Measurements from ENCODE around the gene AGAP3. TPM values are rescaled to one million over a fixed set of nuclear protein-coding genes. Genes with fewer than 3 reads are reported as not detected.
A peak's percentile ranks its signal among the peaks of the same experiment; 100 is the strongest.

AGAP3 gene
- total and polyA plus RNA-seq, 2 donors from 2014 or later = 35.8 to 64.4 TPM

- Histone ChIP-seq H3K4me1 (ENCODE audit: control insufficient read depth in 2 of 3, insufficient read depth in 2 of 3, low read depth in 1 of 3, low read length in 3 of 3) (no peaks in the 10 kb centered on the region), H3K27me3 (ENCODE audit: control insufficient read depth, insufficient read depth, low read length) (no peaks in the 10 kb centered on the region), H3K4me3 (ENCODE audit: low read length in 3 of 3) (no peak overlapping the region), H3K36me3 (ENCODE audit: control insufficient read depth in 2 of 3, insufficient read depth in 3 of 3, low read length in 3 of 3) (peaks cover 4 to 54% (median 25%) of the 10 kb centered on the region in 3 donors), H3K9ac (ENCODE audit: low read length in 3 of 3) (no peak overlapping the region), H3K9me3 (ENCODE audit: control insufficient read depth in 2 of 3, insufficient read depth in 1 of 3, low read length in 3 of 3) (no peaks in the 10 kb centered on the region), H3K27ac (ENCODE audit: low read depth in 2 of 2, low read length in 2 of 2) (no peak overlapping the region)
- no peak for TF ChIP-seq CTCF (IDR thresholded peaks at IDR 0.05; ENCODE audit: borderline replicate concordance, extremely low read depth, insufficient read depth)
- DNase-seq = peak in 1 of 5 donors; percentile 74
- intact Hi-C loops (cut with DNase I) = no loop called here
- no peak for FAIRE-seq
Observed at GRCh38 chr7:151071032-151071866, 15.0 kb upstream of the AGAP3 start.

GRCh38 chr7:151073990-151074389, 12.3 kb upstream of the AGAP3 start:
- Histone ChIP-seq H3K36me3 (ENCODE audit: control insufficient read depth in 2 of 3, insufficient read depth in 3 of 3, low read length in 3 of 3) (peaks cover 2 to 38% (median 19%) of the 10 kb centered on the region in 3 donors), H3K27ac (ENCODE audit: low read depth in 2 of 2, low read length in 2 of 2) (no peak overlapping the region), H3K9ac (ENCODE audit: low read length in 3 of 3) (no peak overlapping the region), H3K4me1 (ENCODE audit: control insufficient read depth in 2 of 3, insufficient read depth in 2 of 3, low read depth in 1 of 3, low read length in 3 of 3) (peaks cover 0 to 9% (median 0%) of the 10 kb centered on the region in 3 donors), H3K27me3 (ENCODE audit: control insufficient read depth, insufficient read depth, low read length) (no peaks in the 10 kb centered on the region), H3K4me3 (ENCODE audit: low read length in 3 of 3) (no peak overlapping the region), H3K9me3 (ENCODE audit: control insufficient read depth in 2 of 3, insufficient read depth in 1 of 3, low read length in 3 of 3) (no peaks in the 10 kb centered on the region)
- TF ChIP-seq CTCF (IDR thresholded peaks at IDR 0.05; ENCODE audit: borderline replicate concordance, extremely low read depth, insufficient read depth) = no peak
- intact Hi-C loops (cut with DNase I) = no loop called here
- no peak for FAIRE-seq
- peak in 1 of 5 donors; percentile 55 for DNase-seq

GRCh38 chr7:151074817-151075661, 11.2 kb upstream of the AGAP3 start:
- Histone ChIP-seq H3K9ac (ENCODE audit: low read length in 3 of 3) (no peak overlapping the region), H3K4me1 (ENCODE audit: control insufficient read depth in 2 of 3, insufficient read depth in 2 of 3, low read depth in 1 of 3, low read length in 3 of 3) (peaks cover 0 to 20% (median 6%) of the 10 kb centered on the region in 3 donors), H3K9me3 (ENCODE audit: control insufficient read depth in 2 of 3, insufficient read depth in 1 of 3, low read length in 3 of 3) (no peaks in the 10 kb centered on the region), H3K27ac (ENCODE audit: low read depth in 2 of 2, low read length in 2 of 2) (no peak overlapping the region), H3K4me3 (ENCODE audit: low read length in 3 of 3) (no peak overlapping the region), H3K27me3 (ENCODE audit: control insufficient read depth, insufficient read depth, low read length) (no peaks in the 10 kb centered on the region), H3K36me3 (ENCODE audit: control insufficient read depth in 2 of 3, insufficient read depth in 3 of 3, low read length in 3 of 3) (peaks cover 2 to 29% (median 17%) of the 10 kb centered on the region in 3 donors)
- DNase-seq = peak in 1 of 5 donors; percentile 66
- no peak for TF ChIP-seq CTCF (IDR thresholded peaks at IDR 0.05; ENCODE audit: borderline replicate concordance, extremely low read depth, insufficient read depth)
- FAIRE-seq = no peak
- intact Hi-C loops (cut with DNase I) = no loop called here
